NCI-H128 (cell line): ENCODE measurements around the gene CTU1.

Experiments used
- DNase-seq: peaks from one replicate; lab custom pipeline; 2025; ENCODE audit not compliant: unreplicated experiment; lab: John Stamatoyannopoulos, UW

Gene CTU1

DNA sequence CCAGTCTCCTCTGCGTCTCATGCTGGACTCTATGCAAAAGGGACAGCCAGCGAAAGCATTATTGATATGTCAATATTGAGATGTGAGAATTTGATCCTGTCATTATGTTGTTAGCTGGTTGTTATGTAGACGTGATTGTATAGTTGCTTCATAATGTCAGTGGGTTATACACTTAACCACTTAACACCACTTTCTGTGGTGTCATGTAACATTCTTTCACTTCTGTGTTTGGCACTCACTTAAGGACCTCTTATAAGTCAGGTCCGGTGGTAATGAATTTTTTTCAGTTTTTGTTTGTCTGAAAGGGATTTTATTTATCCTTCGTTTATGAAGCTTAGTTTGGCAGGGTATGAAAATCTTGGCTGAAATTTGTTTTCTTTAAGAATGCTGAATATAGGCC, 26.8 kb upstream of the CTU1 start:
- DNase-seq: no peak

DNA sequence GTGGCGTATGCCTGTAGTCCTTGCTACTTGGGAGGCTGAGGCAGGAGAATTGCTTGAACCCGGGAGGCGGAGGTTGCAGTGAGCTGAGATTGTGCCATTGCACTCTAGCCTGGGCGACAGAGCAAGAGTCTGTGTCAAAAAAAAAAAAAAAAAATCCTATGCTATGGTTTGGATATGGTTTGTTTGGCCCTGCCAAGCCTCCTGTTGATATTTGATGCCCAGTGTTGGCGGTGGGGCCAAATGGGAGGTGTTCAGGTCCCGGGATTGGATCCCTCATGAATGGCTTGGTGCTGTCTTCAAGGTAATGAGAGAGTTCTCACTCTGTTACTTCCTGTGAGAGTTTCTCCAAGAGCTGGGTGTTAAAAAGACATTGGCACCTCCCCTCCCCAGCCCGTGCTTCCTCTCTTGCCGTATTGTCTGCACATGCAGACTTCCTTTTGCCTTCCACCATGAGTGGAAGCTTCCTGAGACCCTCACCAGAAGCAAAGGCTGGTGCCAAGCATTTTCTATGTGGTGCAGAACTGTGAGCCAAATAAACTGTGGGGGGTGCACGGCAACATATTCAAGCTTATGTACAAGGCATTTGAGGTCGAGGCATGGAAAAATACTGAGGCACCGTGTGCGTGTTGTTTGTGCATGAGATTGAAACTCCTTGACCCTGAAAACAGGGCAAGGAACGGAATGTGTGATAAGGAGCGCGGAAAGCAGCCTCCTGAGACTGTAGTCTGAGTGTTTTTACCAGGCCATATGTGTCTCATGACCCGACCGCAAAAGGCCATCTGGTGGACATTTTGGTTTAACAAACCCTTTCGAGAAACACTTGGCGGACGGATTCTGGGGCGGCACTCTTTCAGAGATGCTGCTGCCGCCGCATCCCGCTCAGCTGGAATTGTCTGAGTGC, 23.8 kb upstream of the CTU1 start:
- DNase-seq: no peak

DNA sequence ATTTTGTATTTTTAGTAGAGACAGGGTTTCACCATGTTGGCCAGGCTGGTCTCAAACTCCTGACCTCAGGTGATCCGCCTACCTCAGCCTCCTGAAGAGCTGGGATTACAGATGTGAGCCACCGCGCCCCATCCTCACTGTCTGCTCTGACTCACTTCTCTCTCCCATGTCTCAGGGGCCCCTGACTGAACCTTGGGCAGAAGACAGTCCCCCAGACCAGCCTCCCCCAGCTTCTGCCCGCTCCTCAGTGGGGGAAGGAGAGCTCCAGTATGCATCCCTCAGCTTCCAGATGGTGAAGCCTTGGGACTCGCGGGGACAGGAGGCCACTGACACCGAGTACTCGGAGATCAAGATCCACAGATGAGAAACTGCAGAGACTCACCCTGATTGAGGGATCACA, 21.5 kb upstream of the CTU1 start:
- no peak for DNase-seq

DNA sequence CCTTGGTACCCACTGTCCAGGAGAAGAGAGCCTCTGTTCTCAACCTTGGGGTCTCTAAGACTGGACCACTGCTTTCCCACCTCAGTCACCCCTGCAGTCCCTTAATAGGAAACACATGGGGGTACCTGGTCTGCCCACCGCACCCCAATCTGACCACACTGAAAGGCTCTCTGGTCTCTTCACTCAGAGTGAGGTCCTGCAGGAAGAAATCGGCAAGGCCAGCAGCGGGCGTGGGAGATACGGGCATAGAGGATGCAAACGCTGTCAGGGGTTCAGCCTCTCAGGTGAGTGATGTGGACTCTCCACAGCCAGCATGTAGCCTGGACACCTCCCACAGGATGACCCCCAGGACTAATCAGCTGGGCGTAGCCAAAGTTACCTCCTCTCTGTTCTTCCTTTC, 20.0 kb upstream of the CTU1 start:
- DNase-seq: no peak

DNA sequence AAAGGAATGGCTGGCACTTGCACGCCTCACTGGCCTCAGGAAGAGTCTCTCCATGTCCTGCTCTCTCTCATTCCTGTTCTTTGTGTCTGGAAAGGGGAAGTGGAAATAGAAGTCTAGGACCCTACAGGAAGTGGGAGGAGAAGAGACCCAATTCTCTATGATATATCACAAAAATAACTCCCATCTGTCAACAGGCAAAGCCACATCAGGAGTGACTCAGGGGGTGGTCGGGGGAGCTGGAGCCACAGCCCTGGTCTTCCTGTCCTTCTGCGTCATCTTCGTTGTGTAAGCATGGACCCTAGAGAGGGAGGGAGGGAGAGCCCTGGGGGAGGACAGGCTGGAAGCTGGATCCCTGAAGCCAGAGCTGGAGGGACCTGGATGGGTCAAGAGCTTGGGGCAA, 19.5 kb upstream of the CTU1 start:
- DNase-seq: no peak

DNA sequence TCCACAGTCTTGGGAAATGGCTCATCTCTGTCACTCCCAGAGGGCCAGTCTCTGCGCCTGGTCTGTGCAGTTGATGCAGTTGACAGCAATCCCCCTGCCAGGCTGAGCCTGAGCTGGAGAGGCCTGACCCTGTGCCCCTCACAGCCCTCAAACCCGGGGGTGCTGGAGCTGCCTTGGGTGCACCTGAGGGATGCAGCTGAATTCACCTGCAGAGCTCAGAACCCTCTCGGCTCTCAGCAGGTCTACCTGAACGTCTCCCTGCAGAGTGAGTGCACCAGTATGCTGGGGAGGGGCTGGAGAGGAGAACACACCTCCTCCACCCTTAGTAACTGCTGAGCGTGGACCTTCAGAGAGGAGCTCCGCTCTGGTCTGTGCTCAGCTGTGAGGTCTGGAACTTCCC, 18.8 kb upstream of the CTU1 start:
- DNase-seq: no peak

DNA sequence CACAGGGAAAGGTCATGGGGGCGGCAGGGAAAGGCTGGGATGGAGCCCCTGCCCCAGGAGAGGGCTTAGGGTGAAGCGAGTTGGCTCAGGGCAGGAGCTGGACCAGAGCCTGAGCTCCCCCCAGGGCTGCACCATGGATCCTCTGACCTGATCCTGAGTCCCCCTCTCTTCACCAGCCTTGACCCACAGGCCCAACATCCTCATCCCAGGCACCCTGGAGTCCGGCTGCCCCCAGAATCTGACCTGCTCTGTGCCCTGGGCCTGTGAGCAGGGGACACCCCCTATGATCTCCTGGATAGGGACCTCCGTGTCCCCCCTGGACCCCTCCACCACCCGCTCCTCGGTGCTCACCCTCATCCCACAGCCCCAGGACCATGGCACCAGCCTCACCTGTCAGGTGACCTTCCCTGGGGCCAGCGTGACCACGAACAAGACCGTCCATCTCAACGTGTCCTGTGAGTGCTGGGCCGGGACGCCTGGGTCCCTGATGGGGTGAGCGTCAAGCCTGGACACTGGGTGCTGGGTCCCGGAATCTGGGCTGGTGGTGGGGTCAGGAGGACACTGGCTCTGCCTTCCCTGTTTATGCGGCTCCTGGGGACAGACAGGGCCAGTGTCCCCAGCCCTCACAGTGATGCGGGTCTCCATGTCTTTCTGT, 17.3 kb upstream of the CTU1 start:
- no peak for DNase-seq

DNA sequence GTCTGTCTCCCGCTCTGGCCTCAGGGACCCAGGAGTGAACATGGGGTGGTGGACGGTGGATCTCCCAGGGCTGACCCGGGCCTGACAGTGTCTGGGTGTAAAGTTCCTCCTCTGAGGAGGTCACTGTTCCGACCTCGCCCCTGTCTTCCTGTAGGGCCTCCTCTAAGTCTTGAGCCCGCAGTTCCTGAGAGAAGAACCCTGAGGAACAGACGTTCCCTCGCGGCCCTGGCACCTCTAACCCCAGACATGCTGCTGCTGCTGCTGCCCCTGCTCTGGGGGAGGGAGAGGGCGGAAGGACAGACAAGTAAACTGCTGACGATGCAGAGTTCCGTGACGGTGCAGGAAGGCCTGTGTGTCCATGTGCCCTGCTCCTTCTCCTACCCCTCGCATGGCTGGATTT, 16.5 kb upstream of the CTU1 start, which contains the start of gene SIGLEC9:
TSS of gene SIGLEC9 (plus strand) at position 178 of the 400 bp plus-strand sequence. CDS start at position 247, 69 bp downstream.
- DNase-seq: no peak

DNA sequence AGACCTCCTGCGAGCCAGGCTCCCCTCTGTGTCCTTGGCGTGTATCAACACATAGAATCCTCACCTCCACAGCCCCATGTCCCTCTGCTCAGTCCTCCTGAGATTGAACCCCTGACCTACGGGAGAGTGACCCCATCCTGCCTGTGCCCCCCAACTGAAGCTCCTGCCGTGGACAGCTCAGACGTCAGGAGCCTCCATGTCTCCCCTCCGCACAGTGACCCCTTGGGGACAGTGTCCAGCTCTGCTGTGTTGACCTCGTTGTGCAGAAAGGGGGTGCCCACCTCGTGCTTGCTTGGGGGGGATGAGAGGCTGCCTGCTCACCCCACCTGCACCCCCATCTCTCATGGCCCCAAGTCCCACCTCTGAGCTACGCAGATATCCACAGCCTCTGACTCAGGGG, 16.0 kb upstream of the CTU1 start:
- no peak for DNase-seq

DNA sequence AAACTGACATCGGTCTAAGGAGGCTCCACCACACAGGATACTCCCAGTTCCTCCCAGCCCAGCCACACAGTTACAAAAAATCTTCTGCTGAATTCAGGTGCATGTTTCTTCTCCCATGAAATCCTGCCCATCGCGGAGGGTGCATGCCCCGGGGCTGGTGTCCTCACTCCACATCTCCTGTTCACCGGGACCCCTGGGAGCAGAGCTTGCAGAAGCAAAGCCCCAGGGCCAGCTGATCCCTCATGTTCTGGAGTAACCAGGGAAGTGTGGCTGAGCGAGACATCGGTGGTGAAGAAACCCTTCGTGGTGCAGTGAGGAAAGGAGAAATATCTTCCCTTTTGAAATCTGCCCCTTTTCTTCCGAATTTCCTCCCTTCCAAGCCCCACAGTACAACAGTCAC, 15.6 kb upstream of the CTU1 start:
- no peak for DNase-seq

DNA sequence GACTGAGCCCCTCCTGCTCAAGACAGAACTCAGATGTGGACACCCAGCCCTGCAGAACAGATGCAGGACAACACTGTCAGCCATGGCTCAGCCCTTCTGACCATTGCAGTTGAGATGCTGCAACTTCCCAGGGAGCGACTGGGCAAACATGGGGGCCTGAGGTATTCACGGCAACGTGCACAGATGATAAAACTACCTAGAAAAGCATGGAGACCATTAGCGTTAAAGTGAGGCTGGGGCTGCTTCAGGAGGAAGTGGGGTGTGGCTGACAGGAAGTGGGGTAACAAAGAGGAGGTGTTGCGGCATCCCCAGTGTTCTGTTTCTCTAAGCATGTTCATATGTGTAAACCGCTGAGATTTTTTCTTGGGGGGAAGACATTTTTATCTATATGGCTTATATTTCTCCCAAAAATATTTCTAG, 15.2 kb upstream of the CTU1 start:
- no peak for DNase-seq

DNA sequence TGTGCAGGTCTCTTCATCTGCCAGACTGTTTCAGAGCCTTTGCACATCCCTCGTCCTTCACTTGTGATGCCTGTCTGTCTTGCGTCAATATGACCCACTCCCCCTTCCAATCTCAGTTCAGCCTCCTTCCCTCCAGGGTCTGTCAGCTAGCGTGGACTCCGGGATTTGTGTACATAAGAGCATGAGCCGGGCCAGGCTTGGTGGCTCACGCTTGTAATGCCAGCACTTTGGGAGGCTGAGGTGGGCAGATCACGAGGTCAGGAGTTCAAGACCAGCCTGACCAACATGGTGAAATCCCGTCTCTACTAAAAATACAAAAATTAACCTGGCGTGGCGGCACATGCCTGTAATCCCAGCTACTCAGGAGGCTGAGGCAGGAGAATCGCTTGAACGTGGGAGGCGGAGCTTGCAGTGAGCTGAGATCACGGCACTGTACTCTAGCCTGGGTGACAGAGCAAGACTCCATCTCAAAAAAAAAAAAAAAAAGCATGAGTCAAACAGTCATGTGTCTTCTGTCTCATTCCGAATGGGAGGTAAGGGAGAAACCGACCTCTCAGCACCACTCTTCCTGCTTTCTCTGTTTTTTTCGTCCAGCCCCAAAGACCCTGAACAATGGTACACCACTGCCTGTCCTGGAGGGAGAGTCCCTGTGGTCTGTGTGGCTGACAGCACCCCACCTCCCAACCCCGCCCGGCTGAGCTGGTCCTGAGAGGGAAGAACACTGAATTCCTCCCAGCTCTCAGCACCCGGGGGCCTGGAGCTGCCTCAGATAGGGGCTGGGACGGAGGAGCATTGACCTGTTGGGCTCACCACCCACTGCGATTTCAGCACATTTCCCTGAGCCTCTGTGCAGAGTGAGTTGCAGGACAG, 14.1 kb upstream of the CTU1 start:
- no peak for DNase-seq

DNA sequence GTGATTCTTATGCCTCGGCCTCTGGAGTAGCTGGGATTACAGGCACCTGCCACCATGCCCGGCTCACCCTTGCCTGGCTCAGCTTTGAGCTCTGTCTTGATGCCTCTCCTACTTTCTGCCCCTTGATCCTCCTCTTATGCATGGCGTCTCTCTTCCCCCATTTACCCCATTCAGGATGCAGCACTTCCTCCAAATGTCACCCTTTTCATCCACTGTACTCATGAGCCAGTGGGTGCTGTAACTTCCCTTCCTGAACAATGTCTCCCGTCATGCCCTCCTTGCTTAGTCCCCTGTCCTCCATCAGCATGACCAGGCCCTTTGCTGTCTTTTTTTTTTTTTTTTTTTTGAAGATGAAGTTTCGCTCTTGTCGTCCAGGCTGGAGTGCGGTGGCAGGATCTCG, 13.0 kb upstream of the CTU1 start:
- no peak for DNase-seq

DNA sequence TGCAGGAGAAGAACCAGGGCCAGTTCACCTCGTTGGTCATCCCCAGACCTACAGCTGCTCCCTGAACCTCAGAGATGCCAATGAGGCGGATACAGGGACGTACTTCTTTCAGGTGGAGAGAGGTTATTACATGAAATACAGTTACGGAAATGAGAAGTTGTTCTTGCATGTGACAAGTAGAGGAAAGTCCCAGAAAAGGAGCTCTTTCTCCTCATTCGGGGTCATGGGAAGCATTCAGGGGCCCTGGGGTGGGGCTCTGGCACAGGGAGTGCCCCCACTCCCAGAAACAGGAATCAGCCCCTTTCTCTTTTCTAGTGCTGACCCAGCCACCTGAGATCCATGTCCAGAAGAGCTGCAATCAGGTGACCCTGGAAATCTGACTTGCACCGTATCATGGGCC, 12.0 kb upstream of the CTU1 start:
- no peak for DNase-seq

DNA sequence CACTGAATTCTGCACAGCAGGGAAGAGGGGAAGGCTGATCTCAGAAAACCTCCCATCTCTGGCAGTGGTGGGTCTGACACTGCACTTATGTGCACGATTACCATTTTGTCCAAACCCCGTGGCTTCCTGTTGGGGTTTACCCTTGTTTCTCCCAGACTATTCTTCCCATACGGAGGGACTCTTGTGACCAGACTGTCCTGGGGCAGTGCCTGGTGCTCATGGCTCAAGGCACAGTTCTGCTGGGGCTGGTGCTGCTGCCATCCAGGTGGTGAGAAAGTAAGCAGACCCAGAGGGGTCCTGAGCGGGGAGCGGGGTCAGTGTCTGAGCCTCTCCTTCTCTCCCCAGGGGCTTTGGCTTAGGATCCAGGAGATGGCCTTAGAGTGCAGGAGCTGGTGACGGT, 11.4 kb upstream of the CTU1 start:
- no peak for DNase-seq

DNA sequence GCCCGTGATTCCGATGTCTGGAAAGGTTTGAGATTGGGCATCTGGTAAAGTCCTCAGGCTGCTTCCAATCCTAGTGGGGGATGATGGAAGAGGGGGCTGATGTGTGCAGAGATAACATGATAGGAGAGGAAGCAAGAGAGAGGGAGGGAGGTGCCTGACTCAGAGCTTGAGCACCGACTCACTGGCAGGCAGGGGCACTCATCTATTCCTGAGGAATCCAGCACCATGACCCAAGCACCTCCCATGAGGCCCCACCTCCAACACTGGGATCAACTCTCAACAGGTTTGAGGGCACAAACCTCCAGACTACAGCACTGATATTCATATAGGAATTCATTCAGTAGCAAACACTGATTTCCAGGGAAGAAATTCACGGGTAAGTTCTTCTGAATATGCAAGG, 10.9 kb upstream of the CTU1 start:
- no peak for DNase-seq

DNA sequence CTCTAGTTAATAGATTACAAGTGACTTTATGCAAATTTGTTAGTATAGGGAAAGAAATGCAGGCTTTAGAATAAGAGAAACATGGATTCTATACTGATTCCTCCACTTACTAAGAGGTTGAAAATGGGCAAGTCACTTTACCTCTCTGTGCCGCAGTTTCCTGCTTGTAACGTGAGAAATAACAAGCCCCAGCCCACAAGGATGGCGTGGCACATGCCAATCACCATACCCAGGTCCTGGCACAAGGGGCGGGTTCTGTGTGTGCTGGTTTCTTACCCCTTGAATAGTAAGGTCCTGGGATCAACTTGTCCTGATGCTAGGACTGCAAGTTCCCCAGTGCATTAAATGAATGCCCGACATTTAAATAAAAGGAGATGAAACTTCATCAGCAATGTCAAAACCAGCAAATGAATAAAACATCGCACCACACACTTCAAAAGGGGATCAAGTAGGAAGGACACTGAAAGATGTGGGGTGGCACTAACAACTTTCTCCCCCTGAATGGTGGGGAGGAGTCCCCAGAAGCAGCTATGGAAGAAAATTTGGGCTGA, 8.6 kb upstream of the CTU1 start:
- no peak for DNase-seq

DNA sequence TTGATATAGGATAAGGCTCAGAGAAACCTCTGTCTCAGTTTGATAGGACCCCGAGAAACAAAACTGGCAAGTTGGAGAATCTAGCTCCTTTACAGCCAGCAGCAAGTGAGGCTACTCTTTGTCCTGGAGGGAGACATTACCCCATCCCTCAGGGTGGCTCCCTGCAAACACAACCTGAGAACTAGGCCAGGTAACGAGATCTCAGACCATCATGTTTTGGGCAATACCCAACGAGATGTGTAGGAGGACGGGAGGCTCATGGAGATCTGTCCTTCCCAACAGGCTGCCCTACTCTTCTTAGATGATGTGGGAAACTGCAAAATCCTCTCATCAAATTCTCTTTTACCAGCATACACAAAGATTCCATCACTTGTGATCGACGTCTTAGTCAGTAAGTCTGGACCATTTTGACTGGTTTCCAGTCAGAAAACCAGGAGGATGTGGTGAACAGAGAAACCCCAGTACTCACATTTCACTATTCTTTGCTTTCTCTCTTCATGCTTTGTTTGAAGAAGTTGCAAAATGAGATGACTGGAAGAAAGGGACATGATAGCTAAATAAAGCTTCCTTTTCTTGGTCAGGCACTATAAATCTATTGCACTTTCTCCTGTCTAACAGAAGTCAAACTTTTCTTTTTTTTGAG, 6.0 kb upstream of the CTU1 start:
- no peak for DNase-seq

DNA sequence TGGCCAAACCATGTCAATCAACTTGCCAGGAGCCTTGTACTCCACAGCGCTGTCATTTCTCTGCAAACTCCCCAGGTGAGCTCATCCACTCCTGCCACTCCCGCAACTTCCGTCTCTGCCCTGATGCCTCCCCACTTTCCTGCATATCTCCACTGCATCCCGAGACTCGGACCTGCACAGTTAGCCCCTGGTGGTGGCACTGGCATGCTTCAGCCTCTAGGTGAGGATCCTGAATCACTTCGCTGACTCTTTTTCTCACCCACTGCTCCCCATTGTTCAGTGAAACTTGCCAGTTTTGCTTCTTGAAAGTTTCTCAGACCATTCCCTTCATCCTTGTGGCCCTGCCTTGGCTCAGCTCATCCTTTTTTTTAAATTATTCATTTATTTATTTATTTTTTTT, 3.4 kb upstream of the CTU1 start:
- DNase-seq: no peak

DNA sequence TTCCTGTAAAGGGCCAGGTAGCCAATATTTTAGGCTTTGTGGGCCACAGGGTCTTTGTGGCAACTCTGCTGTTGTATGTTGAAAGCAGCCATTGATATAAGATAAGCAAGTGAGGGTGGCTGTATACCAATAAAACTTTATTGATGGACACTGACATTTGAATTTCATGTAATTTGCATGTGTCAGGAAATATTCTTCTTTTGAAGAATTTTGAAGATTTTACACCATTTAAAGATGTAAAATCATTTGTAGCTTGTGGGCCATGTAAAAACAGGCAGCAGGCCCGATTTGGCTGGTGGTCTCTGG, 2.4 kb upstream of the CTU1 start:
- DNase-seq: no peak

DNA sequence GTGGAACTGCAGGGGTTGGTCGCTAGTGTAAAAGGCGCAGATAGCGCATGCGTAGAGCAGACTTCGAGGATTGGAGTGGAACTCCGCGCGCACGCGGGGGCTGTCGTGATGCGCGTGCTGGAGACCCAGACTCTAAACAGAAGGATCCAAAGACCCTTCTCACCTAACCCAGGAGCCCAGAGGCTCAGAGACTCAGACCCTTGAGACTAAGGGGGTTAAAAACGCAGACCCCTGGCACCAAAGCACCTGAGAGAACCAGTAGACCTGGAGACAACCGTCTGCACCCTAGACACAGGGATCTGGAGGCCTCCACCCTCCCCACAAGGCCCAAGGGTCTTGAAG, 567 bp upstream of the CTU1 start:
- DNase-seq: no peak
